GM19455 (cell line): Measurements from ENCODE around the gene CFP.

ENCODE experiments used
- ATAC-seq: cut with Tn5 transposase; IDR thresholded peaks from one replicate; pipeline ENCODE4 v1.9.1; 2021; ENCODE audit not compliant: unreplicated experiment

The CFP gene

DNA sequence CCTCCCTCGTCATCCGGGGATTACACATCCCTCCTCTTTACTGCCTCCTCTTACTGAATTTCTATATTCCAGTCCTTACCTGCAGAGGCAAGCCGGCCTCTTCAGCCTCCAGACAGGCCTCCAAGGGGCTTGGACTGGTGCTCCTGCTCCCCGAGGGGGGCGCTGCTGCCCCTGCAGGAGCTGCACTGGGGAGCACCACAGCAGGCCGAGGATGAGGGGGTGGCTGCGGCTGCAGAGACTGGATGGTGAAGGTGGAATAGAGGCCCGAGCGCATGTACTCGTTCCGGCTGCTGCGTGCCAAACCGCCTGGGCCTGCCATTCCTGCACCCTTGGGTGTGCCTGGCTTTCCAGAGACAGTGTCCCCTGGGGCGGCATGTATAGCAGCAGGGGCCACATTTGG lies 9.1 kb upstream of the CFP start:
- ATAC-seq, result no peak

DNA sequence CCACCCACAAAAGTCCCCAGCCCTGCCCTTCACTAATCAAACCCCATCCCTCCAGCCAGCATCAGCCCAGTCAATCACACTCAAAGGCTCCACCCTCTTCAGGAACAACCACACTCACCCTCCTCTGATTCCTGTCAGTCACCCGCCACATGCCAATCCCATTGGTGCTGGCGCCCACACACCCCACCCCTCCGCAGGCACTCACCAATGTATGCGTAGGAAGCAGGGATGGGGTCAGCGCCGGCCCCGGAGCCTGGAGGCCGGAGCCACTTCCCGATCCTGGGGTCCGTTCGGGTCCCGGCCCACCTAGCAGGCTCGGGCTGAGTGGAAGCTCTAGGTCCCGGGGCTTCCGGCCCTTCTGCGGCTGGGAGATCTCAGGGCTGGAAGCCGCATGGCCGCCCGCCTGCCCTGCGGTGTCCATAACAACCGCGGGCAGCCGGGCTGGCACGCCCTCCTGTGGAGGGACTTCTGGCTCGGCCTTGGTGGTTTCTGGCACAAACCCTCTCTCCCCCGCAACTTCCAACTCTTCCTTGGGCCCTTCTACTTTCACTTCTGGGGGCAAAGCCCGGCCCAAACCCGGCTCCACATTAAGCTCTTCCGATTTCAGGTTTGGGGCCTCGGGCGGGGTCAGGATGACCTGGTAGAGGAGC lies 7.9 kb upstream of the CFP start:
- ATAC-seq, result no peak

DNA sequence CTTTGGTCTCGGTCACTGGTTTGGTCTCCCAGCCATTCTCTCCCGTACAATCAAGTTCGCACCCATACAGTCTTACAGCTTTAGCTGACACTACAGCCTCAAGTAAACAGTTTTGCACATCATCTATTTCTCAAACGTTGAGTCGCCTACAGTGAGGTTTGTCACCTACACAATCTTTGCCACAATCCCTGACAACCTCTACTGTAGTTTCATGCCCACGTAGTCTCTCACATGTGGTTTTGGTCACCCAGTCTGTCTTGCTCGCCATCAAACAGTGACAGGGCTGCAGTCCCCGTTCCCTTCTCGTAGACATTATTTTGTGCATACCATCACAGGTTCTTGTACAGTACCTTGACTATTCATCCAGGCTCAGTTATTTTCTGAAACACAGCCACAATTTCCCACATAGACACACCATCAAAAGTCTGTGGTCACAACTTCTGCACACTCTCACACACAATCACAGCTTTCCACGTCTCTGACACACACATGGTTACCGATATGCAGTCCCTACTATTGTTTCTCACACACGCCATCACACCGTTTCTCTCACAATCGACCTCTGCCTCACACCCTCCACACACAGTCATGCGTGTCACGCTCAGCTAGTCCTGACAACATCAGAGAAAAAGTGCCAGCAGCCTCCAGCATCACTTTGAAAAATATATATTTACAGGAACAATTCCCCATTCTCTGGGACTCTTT lies 5.3 kb upstream of the CFP start:
- ATAC-seq, result no peak

DNA sequence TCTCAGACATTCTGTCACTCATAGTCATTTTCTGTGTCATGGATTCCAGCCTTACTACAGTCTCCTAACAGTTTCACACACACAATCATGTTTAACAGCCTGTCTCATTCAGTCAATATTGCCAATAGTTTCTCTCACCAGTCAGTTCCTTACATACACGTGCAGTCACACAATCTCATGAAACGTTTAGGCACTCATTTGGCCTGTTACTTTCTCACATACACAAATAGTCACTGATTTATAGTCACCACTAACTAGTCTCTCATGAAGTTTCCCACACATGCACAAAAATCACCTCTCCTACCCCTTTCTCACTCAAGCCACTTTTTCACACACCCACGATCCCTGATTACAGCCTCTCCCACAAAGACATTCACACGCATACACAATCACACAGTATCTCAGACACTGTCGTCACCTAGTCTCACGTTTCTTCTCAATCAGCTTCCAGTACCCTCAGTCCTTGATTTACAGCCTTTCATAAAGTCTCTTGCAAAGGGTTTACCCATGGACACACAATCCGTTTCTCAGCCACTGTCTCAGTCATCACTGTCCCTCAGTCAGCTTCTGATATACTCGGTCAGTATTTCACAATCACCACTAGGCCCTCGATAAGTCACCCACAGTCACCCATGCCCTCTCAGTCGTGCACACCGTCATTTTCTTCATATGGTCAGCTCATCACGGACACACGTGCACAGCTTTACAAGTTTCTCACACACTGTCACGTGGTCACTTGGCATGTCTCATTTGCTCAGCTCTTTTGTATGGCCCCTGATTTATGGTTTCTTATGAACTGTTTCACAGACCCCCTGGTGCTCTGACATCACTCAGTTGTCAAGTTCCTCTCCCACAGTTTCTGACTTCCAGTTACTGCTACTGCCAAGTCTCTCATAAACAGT lies 4.2 kb upstream of the CFP start:
- no peak for ATAC-seq

DNA sequence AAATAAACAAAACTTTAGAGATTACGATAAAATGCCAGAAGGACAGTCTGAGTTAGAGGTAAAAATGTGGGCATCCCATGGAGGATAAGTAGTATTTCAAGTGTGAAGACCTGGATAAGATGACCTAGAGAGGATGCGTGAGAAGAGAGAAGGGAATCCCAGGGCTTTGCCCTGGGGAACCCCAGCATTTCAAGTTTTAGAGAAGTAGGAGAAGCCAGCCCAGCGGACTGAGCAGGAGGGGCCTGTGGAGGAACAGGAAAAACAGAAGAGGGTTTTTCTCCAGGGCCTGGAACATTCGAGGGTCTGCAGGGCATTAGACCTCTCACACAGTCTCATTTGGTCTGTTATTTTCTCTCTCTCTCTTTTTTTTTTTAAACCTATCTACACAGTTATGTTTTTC lies 2.9 kb upstream of the CFP start:
- ATAC-seq, result no peak

DNA sequence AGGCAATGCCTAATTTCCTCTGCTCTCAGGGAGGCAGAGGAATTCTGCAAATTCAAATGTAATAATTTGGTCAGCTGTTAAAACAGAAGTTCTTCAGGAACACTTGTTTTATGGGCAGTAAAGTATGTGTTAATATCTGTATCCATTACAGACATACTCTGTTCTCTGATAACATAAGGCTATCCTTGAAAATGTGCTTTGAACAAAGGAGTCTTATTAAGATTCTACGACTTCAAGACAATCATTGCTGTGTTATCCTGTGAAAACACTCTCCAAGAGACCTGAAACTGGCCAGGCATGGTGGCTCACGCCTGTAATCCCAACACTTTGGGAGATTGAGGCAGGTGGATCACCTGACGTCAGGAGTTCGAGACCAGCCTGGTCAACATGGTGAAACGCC lies 1.9 kb upstream of the CFP start:
- no peak for ATAC-seq

DNA sequence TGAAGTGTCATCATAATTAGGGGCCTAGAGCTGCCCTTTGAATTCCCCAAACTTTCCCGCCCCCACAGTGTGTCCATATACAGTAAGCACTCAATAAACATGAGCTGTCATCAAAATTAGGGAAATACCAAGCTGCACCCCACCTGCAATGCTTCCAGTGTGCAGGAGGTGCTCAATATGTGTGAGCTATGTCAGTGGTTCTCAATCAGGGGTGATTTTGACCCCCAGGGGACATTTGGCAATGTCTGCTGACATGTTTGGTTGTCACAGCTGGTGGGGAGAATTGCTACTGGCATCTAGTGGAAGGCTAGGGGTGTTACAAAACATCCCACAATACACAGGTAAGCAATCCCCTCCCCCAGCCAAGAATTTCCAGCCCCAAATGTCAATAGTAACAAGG lies 748 bp downstream of the CFP start:
- ATAC-seq, result no peak

DNA sequence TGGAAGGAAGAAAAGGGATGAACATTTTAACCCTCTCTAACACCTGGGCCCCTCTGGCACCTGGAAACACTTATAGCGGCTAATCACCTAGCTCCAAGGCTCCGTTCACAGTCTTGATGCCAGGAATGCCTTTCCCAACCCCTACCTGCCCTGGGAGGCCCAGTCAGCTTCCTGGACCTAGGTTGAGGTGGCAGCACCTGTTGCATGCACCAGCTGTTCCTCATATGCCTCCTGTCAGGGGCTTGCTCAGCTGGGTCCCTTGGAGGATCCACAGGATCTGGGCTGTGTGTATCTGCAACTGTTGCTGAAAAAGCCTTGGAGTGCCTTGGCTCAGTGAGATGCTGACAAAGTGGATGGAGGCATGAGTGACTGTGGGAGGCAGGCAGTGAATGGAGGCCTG lies 4.4 kb downstream of the CFP start:
- no peak for ATAC-seq

DNA sequence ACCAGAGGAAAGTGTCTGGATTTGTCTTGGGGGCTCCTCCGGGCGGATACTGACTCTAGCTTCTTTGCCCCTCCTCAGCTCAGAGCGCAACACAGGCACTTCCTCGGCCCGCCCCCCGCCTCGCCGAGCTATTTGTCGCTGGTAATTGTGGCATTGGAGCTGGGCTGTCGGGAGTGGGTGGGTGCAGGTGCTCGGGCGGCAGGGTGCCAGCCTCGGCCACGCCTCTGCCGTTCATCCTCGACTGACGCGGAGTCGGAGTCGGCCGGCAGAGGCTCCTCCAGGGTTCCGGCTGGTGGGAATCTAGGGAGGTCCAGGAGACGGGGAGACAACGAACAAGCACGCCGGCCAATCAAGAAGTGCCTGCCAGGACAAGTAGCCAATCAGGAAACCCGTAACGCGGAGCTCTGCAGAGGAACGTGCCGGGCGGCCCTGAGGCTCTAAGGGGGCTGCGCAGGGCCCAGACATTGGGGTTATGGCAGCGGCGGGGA lies 6.1 kb downstream of the CFP start:
- no peak for ATAC-seq

DNA sequence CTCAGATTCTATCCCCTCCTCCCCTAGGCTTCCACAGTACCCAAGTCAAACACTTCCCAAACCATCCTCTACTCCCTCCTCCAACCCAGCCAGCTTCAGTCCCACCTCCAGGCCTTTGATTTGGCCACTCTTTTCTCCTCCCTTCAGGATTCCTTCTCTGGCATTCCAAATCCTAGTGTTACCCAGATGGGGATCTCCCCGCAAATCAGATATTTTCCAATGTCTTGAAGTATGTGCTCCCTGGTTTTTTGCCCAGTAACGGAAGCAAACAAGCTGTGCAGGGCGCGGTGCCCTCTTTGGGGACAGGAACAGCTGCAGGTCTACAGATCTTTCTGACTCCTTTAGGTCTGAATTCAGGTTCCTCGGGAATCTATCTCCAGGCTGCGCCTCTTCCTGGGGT lies 7.9 kb downstream of the CFP start:
- ATAC-seq, result no peak

DNA sequence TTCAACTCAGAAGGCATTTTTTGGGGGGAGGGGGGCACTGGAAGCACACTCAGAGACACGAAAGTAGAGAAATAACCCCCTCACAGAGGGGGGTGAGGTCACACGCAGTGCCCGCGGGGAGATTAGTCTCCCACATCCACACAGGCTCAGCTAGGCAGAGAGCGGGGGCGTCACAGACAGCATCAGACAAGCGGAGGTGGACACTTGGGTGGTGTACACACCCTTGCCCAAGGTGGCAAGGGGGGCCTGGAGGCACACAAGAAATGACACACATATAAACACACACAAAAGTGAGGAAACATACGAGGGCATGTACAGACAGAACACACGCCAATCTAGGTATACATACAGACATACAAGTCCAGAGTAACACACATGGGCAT lies 9.4 kb downstream of the CFP start:
- no peak for ATAC-seq

DNA sequence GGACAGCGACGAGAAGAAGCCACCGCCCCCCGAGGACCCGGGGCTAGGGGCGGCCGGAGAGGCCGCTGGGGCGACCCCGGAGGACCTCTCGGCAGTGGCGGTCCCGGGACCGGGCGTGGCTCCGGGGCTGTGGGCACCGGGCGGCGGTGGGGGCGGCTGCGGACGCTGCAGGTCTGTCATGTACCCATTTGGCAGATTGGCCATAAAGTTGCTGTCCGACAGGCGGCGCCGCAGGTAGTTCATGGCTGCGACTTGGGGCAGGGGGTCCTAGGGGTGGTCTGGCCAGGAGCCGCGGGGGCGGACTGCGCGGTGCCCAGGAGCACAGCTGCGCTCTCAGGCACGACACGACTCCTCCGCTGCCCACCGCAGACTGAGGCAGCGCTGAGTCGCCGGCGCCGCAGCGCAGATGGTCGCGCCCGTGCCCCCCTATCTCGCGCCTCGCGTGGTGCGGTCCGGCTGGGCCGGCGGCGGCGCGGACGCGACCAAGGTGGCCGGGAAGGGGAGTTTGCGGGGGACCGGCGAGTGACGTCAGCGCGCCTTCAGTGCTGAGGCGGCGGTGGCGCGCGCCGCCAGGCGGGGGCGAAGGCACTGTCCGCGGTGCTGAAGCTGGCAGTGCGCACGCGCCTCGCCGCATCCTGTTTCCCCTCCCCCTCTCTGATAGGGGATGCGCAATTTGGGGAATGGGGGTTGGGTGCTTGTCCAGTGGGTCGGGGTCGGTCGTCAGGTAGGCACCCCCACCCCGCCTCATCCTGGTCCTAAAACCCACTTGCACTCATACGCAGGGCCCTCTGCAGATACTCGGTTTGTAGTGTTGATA lies 10.0 kb downstream of the CFP start, which contains the start of gene SYN1:
Gene SYN1, minus strand, starts transcription at position 372 of the 817 bp plus-strand sequence. Its CDS starts 129 bp downstream, at position 243.
- ATAC-seq, result peak; percentile 64

DNA sequence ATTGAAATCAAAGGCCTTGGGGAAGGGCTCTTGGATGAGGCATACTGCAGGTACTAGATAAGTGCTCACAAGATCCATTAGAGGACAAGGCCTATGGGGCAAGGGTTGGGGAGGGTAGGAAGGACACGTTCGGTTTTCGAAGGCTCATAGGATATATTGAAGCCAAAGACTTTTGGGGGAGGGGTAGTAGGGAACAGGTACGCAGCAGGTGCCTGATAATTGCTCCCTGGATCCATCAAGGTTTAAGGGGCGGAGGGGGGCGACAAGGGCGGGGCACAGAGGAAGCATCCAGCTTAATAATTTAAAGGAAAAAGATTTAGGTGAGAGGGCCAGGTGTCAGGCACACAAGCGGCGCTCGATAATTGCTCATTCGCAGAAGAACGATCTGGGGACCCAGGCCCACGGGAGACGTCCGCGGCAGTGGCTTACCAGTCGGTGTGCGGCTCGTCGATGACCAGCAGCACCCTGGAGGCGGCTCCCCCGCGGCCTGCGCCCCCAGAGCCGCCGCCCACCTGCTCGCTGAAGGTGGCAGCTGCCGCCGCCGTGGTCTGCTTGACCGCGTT lies 10.7 kb downstream of the CFP start:
- ATAC-seq, result no peak

DNA sequence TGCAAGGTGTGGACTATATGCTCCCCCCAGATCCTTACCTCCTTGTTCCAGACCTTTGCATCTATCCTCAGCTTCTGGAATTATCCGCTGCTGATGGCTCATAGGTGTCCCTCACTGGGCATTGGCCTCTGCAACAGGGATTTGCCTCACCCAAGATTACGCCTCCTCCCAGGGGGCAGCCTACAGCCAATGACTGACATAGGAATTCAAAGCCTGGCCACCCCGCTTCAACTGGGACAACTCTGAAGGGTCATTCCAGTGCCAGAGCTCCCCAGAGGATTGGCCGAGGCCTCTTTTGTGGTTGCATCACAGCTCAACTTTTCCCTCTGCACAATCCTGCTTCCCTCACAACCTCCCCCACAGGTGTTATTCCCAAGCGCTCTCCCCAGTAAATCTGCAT lies 15.1 kb downstream of the CFP start:
- no peak for ATAC-seq

DNA sequence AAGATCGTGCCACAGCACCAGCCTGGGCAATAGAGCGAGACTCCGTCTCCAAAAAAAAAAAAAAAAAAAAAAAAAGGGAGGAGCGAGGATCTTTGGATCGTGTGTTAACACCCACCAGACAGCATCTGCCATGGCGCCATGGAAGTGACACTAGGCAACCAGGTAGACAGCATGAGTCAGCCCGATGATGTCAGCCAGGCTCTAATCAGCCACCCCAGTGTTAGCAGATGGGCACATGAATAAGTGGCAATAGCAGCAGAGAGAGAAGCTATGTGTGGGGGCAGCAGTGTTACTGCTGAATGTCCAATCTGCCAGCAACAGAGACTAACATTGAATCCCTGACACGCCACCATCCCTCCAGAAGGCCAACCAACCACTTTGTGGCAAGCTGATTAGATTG lies 16.6 kb downstream of the CFP start:
- no peak for ATAC-seq

DNA sequence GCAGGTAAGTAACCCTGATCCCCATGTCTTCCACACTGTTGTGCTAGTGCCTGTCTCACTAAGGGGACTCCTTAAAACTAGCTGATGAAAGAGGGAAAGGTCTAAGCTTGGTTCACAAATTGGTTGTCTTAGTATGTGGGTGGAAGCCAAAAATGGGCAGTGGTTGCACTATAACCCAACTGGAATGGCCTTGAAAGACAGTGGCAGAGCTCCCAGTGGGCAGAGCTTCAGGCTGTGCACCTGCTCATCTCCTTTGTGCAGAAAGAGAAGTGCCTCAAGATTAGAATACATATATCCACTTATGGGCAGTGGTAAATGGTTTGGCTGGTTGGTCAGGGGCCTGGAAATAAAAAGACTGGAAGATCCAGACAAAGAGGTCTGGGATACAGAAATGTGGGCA lies 17.3 kb downstream of the CFP start:
- ATAC-seq, result no peak

DNA sequence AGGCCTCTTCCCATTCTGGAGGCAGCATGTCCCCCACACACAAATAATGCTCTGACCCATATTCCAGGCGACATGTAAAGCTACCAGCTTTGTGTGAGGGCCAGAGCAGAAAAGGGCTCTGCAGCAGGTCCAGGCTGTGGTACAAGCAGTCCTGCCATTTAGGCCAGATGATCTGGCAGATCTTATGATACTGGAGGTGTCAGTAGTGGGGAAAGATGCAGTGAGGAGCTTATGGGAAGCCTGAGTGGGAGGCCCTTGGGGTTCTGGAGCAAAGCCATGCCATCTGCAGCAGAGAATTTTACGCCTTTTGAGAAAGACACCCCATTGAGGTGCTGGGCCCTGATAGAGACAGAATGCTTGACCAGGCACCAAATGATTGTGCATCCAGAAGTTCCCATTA lies 17.8 kb downstream of the CFP start:
- ATAC-seq, result no peak

DNA sequence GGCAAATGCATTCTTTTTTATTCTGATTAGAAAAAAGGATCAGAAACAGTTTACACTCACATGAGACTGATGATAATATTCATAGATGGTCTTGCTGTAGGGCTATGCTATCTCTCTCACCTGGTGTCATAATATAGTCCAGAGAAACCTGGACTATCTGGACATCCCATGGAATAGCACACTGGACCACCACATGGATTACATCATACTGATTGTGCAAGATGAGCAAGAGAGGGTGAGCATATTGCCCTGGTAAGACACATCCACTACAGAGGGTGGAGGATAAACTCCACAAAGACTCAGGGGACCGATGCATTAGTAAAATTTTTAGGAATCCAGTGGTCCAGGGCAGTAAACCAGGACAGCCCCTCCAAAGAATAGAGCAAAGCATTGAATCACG lies 18.2 kb downstream of the CFP start:
- ATAC-seq, result no peak

DNA sequence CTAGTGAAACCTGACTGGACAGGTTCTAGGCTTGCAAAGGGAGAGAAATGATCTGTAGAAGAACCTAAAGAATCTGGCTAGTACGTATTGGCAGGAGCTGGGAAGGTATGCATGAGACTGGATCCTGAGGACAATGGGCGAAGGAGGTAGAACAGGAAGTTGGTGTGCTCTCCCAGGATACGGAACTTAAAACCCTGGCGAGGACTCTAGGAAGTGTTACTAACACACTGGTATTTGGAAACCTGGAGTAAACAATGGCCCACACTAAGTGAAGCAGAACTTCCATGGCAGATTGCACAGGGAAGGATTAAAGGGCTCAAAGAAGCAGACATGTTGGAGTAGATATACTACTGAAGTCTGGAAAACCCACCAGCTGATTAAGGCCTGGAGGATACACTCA lies 19.2 kb downstream of the CFP start:
- no peak for ATAC-seq

DNA sequence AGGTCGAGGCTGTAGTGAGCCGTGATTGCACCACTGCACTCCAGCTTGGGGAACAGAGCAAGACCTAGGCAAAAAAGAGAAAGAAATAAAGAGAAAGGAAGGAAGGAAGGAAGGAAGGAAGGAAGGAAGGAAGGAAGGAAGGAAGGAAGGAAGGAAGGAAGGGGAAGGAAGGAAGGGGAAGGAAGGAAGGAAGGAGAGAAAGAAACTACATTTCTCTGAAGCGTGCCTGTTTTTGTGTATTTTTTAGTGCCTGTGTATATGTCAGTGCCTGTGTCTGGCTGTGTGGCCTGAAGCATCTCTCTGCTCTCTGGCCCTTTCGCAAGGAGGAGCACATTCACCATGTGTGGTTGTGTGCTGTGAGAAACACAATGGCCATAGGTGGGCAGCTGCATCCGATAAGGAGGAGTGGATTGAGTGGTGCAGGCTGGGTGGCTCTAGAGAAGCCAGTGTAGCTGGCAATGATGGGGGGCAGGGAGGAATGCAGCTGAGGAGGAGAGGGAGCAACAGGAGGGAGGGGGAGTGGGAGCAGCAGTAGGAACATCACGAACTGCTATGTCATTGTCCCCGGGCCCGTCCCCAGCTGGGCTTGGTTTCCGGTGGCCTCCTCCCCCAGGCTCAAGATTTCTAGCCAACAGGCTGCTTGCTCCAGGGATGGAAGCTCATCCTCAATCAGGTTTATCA lies 21.5 kb downstream of the CFP start:
- ATAC-seq, result no peak
